Fibroblast of pulmonary artery (primary cell): ENCODE results near the gene ADGRF5.
"Not testable (repeated sequence)": the region's sequence is repeated elsewhere in the genome, so short reads cannot be mapped to it uniquely, and the experiment has no call there.

Experiments used
- DNase-seq: peaks from one replicate; pipeline ENCODE4 v3.0.0-alpha.2; 2010; ENCODE audit warnings: low read depth
- H3K4me3 ChIP-seq: replicated peaks from 2 replicates; pipeline ENCODE4 v1.5.1; 2011; ENCODE audit warnings: low read depth, mild to moderate bottlenecking, control low read depth, low read length, moderate library complexity
- CTCF ChIP-seq: IDR thresholded peaks from 2 replicates; pipeline ENCODE4 v1.5.1; 2011; ENCODE audit warnings: mild to moderate bottlenecking, control low read depth, low read length, inconsistent platforms; ENCODE audit errors: missing control alignments

Gene ADGRF5

GRCh38 chr6:46855966-46856365 is 65.8 kb downstream of the ADGRF5 start:
- TF ChIP-seq CTCF = peak; percentile 69
- not testable (repeated sequence) for H3K4me3 ChIP-seq
- DNase-seq = peak; percentile 36

GRCh38 chr6:46851576-46851975 is 70.2 kb downstream of the ADGRF5 start:
- not testable (repeated sequence) for DNase-seq, H3K4me3 ChIP-seq

GRCh38 chr6:46850792-46851191 is 70.9 kb downstream of the ADGRF5 start:
- DNase-seq = peak; percentile 51
- TF ChIP-seq CTCF = no peak
- no peak overlapping the region for H3K4me3 ChIP-seq

- no peak for DNase-seq
- TF ChIP-seq CTCF = no peak
- H3K4me3 ChIP-seq = no peak overlapping the region
Measured at GRCh38 chr6:46849361-46849690, 72.4 kb downstream of the ADGRF5 start.

GRCh38 chr6:46848684-46849360 is 72.9 kb downstream of the ADGRF5 start:
- peak; percentile 78 for DNase-seq
- no peak overlapping the region for H3K4me3 ChIP-seq

GRCh38 chr6:46845126-46845525 is 76.6 kb downstream of the ADGRF5 start:
- no peak for DNase-seq
- H3K4me3 ChIP-seq = no peak overlapping the region
- TF ChIP-seq CTCF = no peak

More at GRCh38 chr6:46848684-46849360, 72.9 kb downstream of the ADGRF5 start:
- peak; percentile 82 for TF ChIP-seq CTCF

- DNase-seq, H3K4me3 ChIP-seq: not testable (repeated sequence)
Measured at GRCh38 chr6:46842252-46842846, 79.4 kb downstream of the ADGRF5 start.

GRCh38 chr6:46838033-46838432 is 83.7 kb downstream of the ADGRF5 start:
- no peak for TF ChIP-seq CTCF

GRCh38 chr6:46834991-46835390 is 86.7 kb downstream of the ADGRF5 start:
- DNase-seq, H3K4me3 ChIP-seq: not testable (repeated sequence)

More at GRCh38 chr6:46838033-46838432, 83.7 kb downstream of the ADGRF5 start:
- no peak overlapping the region for H3K4me3 ChIP-seq
- DNase-seq = no peak

GRCh38 chr6:46834257-46834916 is 87.4 kb downstream of the ADGRF5 start:
- not testable (repeated sequence) for DNase-seq, H3K4me3 ChIP-seq
